ENCODE measurements around the gene GAB2.
"Not testable (repeated sequence)": the region's sequence is repeated elsewhere in the genome, so short reads cannot be mapped to it uniquely, and the experiment has no call there.

Gene GAB2

DNA sequence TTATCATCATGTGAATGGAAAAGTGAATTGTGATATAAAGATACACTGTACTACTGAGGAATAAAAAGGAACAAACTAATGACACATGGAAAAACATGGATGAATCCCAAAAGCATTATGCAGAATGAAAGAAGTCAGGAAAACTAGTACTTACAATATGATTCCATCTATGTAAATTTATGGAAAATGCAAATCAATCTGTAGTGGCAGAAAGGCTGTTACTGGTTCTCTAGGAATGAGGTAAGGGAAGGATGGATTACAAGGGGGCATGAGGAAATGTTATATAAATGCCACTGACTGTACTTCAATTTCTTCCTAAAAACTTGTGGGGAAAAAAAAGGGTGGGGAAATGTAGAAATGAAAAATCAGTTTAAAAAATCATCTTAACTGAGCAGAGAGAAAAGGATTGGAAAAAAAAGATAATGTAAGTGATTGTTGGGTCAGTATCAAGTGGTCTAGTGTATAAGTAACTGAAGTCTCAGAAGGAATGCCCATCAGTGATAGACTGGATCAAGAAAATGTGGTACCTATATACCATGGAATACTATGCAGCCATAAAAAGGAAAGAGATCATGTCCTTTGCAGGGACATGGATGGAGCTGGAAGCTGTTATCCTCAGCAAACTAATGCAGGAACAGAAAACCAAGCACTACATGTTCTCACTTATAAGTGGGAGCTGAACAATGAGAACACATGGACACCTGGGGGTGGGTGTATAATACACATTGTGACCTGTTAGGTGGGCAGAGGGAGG lies 180.2 kb downstream of the GAB2 start:
- Histone ChIP-seq H3K9me3 (ENCODE audit: control insufficient read depth, low read length) (no peaks in the 10 kb centered on the region), H3K4me2 (ENCODE audit: low read length) (no peak overlapping the region), H3K4me3 (ENCODE audit: low read depth, low read length) (no peak overlapping the region), H3K27ac (no peak overlapping the region), H3K9ac (no peak overlapping the region), H2AFZ (no peak overlapping the region), H3K27me3 (ENCODE audit: control insufficient read depth, insufficient read depth, low read length) (no peaks in the 10 kb centered on the region), H3K79me2 (no peaks in the 10 kb centered on the region), H3K36me3 (ENCODE audit: control insufficient read depth, insufficient read depth, low read length) (no peaks in the 10 kb centered on the region), H3K4me1 (no peaks in the 10 kb centered on the region)
- TF ChIP-seq CTCF (IDR thresholded peaks at IDR 0.05) = no peak

GRCh38 chr11:78234006-78234405 lies 183.6 kb downstream of the GAB2 start:
- H3K27ac ChIP-seq = no peak overlapping the region
- no peaks in the 10 kb centered on the region for H3K9me3 ChIP-seq (ENCODE audit: control insufficient read depth, low read length)
- H3K4me3 ChIP-seq (ENCODE audit: low read depth, low read length) = no peak overlapping the region
- no peak overlapping the region for H3K4me2 ChIP-seq (ENCODE audit: low read length)
- no peaks in the 10 kb centered on the region for H3K36me3 ChIP-seq (ENCODE audit: control insufficient read depth, insufficient read depth, low read length)
- no peak overlapping the region for H3K9ac ChIP-seq
- TF ChIP-seq CTCF (IDR thresholded peaks at IDR 0.05) = no peak
- no peaks in the 10 kb centered on the region for H3K79me2 ChIP-seq
- H3K27me3 ChIP-seq (ENCODE audit: control insufficient read depth, insufficient read depth, low read length) = no peaks in the 10 kb centered on the region
- H2AFZ ChIP-seq = no peak overlapping the region
- no peaks in the 10 kb centered on the region for H3K4me1 ChIP-seq

DNA sequence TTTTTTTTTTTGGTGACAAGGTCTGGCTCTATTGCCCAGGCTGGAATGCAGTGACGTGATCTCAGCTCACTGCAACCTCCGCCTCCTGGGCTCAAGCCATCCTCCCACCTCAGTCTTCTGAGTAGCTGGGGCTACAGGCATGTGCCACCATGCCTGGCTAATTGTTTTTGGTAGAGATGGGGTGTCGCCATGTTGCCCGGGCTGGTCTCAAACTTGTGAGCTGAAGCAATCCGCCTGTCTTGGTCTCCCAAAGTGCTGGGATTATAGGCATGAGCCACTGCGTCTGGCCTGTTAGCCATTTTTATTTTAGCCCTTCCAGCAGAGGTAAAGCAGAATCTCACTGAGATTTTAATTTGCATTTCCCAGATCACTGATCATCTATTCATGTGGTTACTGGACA lies 184.6 kb downstream of the GAB2 start:
- H3K36me3 ChIP-seq (ENCODE audit: control insufficient read depth, insufficient read depth, low read length); H3K9me3 ChIP-seq (ENCODE audit: control insufficient read depth, low read length); H3K9ac ChIP-seq; H2AFZ ChIP-seq; H3K4me2 ChIP-seq (ENCODE audit: low read length); H3K4me1 ChIP-seq; H3K27me3 ChIP-seq (ENCODE audit: control insufficient read depth, insufficient read depth, low read length); H3K4me3 ChIP-seq (ENCODE audit: low read depth, low read length); H3K79me2 ChIP-seq; H3K27ac ChIP-seq: not testable (repeated sequence)

DNA sequence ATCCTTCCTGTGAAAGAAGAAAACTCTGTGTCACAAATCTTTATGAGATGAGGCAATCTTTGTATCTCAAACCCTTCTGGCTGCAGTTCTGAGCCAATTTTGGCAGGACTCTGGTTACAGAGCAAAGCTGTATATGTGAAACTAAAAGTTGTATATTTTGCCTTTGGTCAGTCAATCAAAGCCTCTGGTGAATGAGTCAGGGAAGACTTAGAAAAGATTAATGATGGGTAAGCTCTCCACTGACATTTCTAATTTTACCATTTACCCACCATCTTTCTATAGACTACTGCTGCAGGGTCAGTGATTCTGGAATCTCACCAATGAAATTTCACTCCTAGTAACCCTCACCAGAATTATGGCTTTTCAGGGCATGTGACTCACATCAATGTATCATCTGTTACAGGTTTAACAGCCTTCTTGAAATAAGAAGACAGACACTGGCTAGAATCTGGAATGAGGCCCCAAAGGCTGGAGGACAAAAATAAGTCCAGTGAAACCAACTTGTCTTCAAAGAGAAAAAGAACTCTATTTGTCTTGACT lies 185.6 kb downstream of the GAB2 start:
- no peak for TF ChIP-seq CTCF (IDR thresholded peaks at IDR 0.05)
- no peaks in the 10 kb centered on the region for H3K27me3 ChIP-seq (ENCODE audit: control insufficient read depth, insufficient read depth, low read length)
- H3K79me2 ChIP-seq = no peaks in the 10 kb centered on the region
- no peak overlapping the region for H3K4me2 ChIP-seq (ENCODE audit: low read length)
- H3K4me3 ChIP-seq (ENCODE audit: low read depth, low read length) = no peak overlapping the region
- H3K27ac ChIP-seq = no peak overlapping the region
- H3K36me3 ChIP-seq (ENCODE audit: control insufficient read depth, insufficient read depth, low read length) = no peaks in the 10 kb centered on the region
- no peak overlapping the region for H3K9ac ChIP-seq
- H3K9me3 ChIP-seq (ENCODE audit: control insufficient read depth, low read length) = no peaks in the 10 kb centered on the region
- no peak overlapping the region for H2AFZ ChIP-seq
- H3K4me1 ChIP-seq = no peaks in the 10 kb centered on the region

- H3K27ac ChIP-seq = no peak overlapping the region
Observed at GRCh38 chr11:78230161-78230877, 187.3 kb downstream of the GAB2 start.

More at GRCh38 chr11:78230161-78230877, 187.3 kb downstream of the GAB2 start:
- no peaks in the 10 kb centered on the region for H3K79me2 ChIP-seq
- no peak overlapping the region for H3K4me3 ChIP-seq (ENCODE audit: low read depth, low read length)
- no peak overlapping the region for H3K9ac ChIP-seq
- TF ChIP-seq CTCF (IDR thresholded peaks at IDR 0.05) = no peak
- no peaks in the 10 kb centered on the region for H3K4me1 ChIP-seq
- no peak overlapping the region for H3K4me2 ChIP-seq (ENCODE audit: low read length)
- H3K27me3 ChIP-seq (ENCODE audit: control insufficient read depth, insufficient read depth, low read length) = no peaks in the 10 kb centered on the region
- H2AFZ ChIP-seq = no peak overlapping the region
- no peaks in the 10 kb centered on the region for H3K36me3 ChIP-seq (ENCODE audit: control insufficient read depth, insufficient read depth, low read length)
- H3K9me3 ChIP-seq (ENCODE audit: control insufficient read depth, low read length) = no peaks in the 10 kb centered on the region
